HepG2 (cell line): Measurements from ENCODE around the gene PIEZO2. TPM values are rescaled to one million over a fixed set of nuclear protein-coding genes. Genes with fewer than 3 reads are reported as not detected.

Source experiments
- ATAC-seq: fragments of 200-7000 bp; cut with Tn5 transposase; 3 replicates; pipeline ENCODE4 v1.9.1; 2020; ENCODE audit warnings: mild to moderate bottlenecking, moderate library complexity
- BruUV-seq: library from RNA; stranded (reverse); fragments of 400-500 nt; replicated peaks from 2 replicates; lab custom pipeline; 2021; lab: Mats Ljungman, UMichigan
- CTCF ChIA-PET: fragments of 300-600 bp; formaldehyde crosslinking; extraction: SDS; loops from one replicate; lab custom pipeline; 2021; ENCODE audit warnings: low total read pairs, inconsistent platforms, low intra/inter-chr PET ratio; lab: Yijun Ruan, JAX
- POLR2A ChIA-PET: fragments of 350-600 bp; sonication (Branson Sonifier 250); formaldehyde crosslinking; loops from one replicate; lab custom pipeline; 2020; ENCODE audit warnings: antibody characterized with exemption, inconsistent platforms; lab: Yijun Ruan, JAX
- DNase-seq: peaks from one replicate; pipeline ENCODE4 v3.0.0-alpha.2; 2015; ENCODE audit warnings: low spot score
- FAIRE-seq: peaks from 3 replicates; lab custom pipeline; 2011; peaks lifted over from hg19 to GRCh38; lab: Jason Lieb, UNC
- H2AFZ ChIP-seq: one replicate; pipeline ENCODE4 v1.6.1; 2011; ENCODE audit warnings: low read length, inconsistent platforms
- H3K27ac ChIP-seq: fragments of 300-600 bp; 3 replicates; pipeline ENCODE4 v1.8.0; 2011; ENCODE audit warnings: mixed run types, mild to moderate bottlenecking, mixed read lengths, low read length, inconsistent platforms; ENCODE audit not compliant: insufficient read depth; ENCODE audit errors: extremely low read length
- H3K27me3 ChIP-seq, 2 experiments: fragments of 200-600 bp in 1 of 2; 2 replicates in 1 of 2; 3 replicates in 1 of 2; pipeline versions ENCODE4 v1.6.0 to v1.8.0; 2011; ENCODE audit warnings: low read length in 2 of 2, mild to moderate bottlenecking in 2 of 2, moderate library complexity in 2 of 2, inconsistent platforms in 1 of 2; ENCODE audit not compliant: insufficient read depth in 2 of 2, control insufficient read depth in 1 of 2
- H3K36me3 ChIP-seq, 2 experiments: fragments of 200-600 bp in 1 of 2; replicated peaks in 1 of 2; 2 replicates in 1 of 2; 3 replicates in 1 of 2; pipeline versions ENCODE4 v1.5.1 to v1.8.0; 2011; ENCODE audit warnings: low read length in 2 of 2, inconsistent platforms in 1 of 2; ENCODE audit not compliant: insufficient read depth in 2 of 2, control insufficient read depth in 1 of 2
- H3K4me1 ChIP-seq: 2 replicates; pipeline ENCODE4 v1.5.1; 2012; ENCODE audit warnings: low read length, inconsistent platforms; ENCODE audit not compliant: insufficient read depth
- H3K4me2 ChIP-seq: 2 replicates; pipeline ENCODE4 v1.6.0; 2011; ENCODE audit warnings: low read depth, low read length, inconsistent platforms
- H3K4me3 ChIP-seq, 3 experiments: fragments of 200-600 bp in 1 of 3; sonication (generic), shearing (Covaris generic) in 1 of 3; replicated peaks in 1 of 3; 2 replicates each; pipeline ENCODE4 v1.5.1; 2011 to 2016; ENCODE audit warnings: low read length in 3 of 3, inconsistent platforms in 2 of 3, low read depth in 2 of 3, mild to moderate bottlenecking in 2 of 3, control low read depth in 1 of 3, mixed read lengths in 1 of 3; ENCODE audit not compliant: insufficient read depth in 1 of 3
- H3K79me2 ChIP-seq: one replicate; pipeline ENCODE4 v1.6.1; 2011; ENCODE audit warnings: low read length, inconsistent platforms; ENCODE audit not compliant: insufficient read depth
- H3K9ac ChIP-seq: 2 replicates; pipeline ENCODE4 v1.6.0; 2011; ENCODE audit warnings: mild to moderate bottlenecking, low read depth, low read length, inconsistent platforms; ENCODE audit not compliant: insufficient read depth
- H3K9me3 ChIP-seq: 2 replicates; pipeline ENCODE4 v1.5.1; 2012; ENCODE audit warnings: mild to moderate bottlenecking, low read length
- H4K20me1 ChIP-seq: 2 replicates; pipeline ENCODE4 v1.6.0; 2011; ENCODE audit warnings: inconsistent platforms, mild to moderate bottlenecking, low read length, moderate library complexity; ENCODE audit not compliant: insufficient read depth
- HMGA1 ChIP-seq: sonication (generic); formaldehyde crosslinking; conservative IDR thresholded peaks from 2 replicates; pipeline ENCODE4 v1.4.0; 2020; ENCODE audit warnings: missing genetic modification reagents
- IKZF4 ChIP-seq: sonication (generic); formaldehyde crosslinking; IDR thresholded peaks from 2 replicates; pipeline ENCODE4 v1.5.1; 2020; ENCODE audit warnings: borderline replicate concordance, mild to moderate bottlenecking, low read depth, missing genetic modification reagents; ENCODE audit errors: not compliant biosample characterization
- MAZ ChIP-seq, 2 experiments: sonication (generic) in 1 of 2; formaldehyde crosslinking in 1 of 2; IDR thresholded peaks; 2 replicates each; pipeline versions ENCODE4 v1.5.0 to v1.6.1; 2012 to 2020; ENCODE audit warnings: low read depth in 2 of 2, mild to moderate bottlenecking in 2 of 2, borderline replicate concordance in 1 of 2, improper control_type of control experiment in 1 of 2, low read length in 1 of 2, missing genetic modification reagents in 1 of 2, moderate library complexity in 1 of 2
- XRCC5 ChIP-seq: fragments of 200-400 bp; formaldehyde crosslinking; optimal IDR thresholded peaks from 2 replicates; pipeline ENCODE3; 2017; ENCODE audit warnings: mild to moderate bottlenecking, low read length
- ZBTB10 ChIP-seq: sonication (generic); formaldehyde crosslinking; IDR thresholded peaks from 2 replicates; pipeline ENCODE4 v1.4.0; 2020; ENCODE audit warnings: missing genetic modification reagents, borderline replicate concordance
- ZNF614 ChIP-seq: IDR thresholded peaks from 2 replicates; pipeline ENCODE4 v1.6.1; 2018; ENCODE audit warnings: missing biosample characterization, missing genetic modification reagents, inconsistent platforms, borderline replicate concordance
- ZNF639 ChIP-seq: conservative IDR thresholded peaks from 2 replicates; pipeline ENCODE4 v1.6.1; 2018; ENCODE audit warnings: missing genetic modification reagents
- ZNF816 ChIP-seq: sonication (generic); formaldehyde crosslinking; IDR thresholded peaks from 2 replicates; pipeline ENCODE4 v1.8.0; 2022; ENCODE audit warnings: missing genetic modification reagents, mild to moderate bottlenecking, borderline replicate concordance
- WGBS: methylation state at CpG from one replicate; pipeline ENCODE4 v1.1.6; 2017; ENCODE audit warnings: low lambda C conversion rate; 5-methylcytosine and 5-hydroxymethylcytosine counted together
- in situ Hi-C: cut with HindIII; loops from 2 replicates; pipeline ENCODE4 v1.10.0; 2017; ENCODE audit warnings: low pct_unique_long_range_greater_than_20kb; ENCODE audit not compliant: extremely low pct_ligation_motif_present
- intact Hi-C: fragments of 100-400 bp; cut with micrococcal nuclease; formaldehyde crosslinking; loops from one replicate; pipeline ENCODE4 v1.10.0; 2022; ENCODE audit not compliant: unreplicated experiment
- polyA plus RNA-seq, 8 experiments: library from polyadenylated mRNA; depleted of rRNA in 3 of 8; stranded (reverse) in 7 of 8; unstranded in 1 of 8; fragments of >200 nt; fragmentation: Illumina TruSeq in 4 of 8; extraction: Trizol in 4 of 8; gene quantifications; 2 replicates each; pipeline versions ENCODE4 v1.2.1 to v1.2.3, GENCODE V29; 2011 to 2016; ENCODE audit warnings: low read depth in 4 of 8, missing spikeins in 1 of 8, mixed read lengths in 1 of 8; ENCODE audit not compliant: insufficient read depth in 1 of 8
- total RNA-seq, 5 experiments: library from RNA; depleted of rRNA; stranded (reverse); fragments of >200 nt; fragmentation: Illumina TruSeq; extraction: Trizol; gene quantifications; 2 replicates each; pipeline ENCODE4 v1.2.3, GENCODE V29; 2016; ENCODE audit warnings: low read depth in 1 of 5
- TF ChIP-seq, protein P1 (sequence below): sonication (generic); formaldehyde crosslinking; IDR thresholded peaks from 2 replicates; pipeline ENCODE4 v1.8.0; 2022; ENCODE audit warnings: missing genetic modification reagents, mild to moderate bottlenecking, moderate library complexity, borderline replicate concordance
- TF ChIP-seq, protein P2 (sequence below): IDR thresholded peaks from 2 replicates; pipeline ENCODE4 v1.6.1; 2016; ENCODE audit warnings: missing biosample characterization, missing genetic modification reagents, low read depth

PIEZO2 gene
- total and polyA plus RNA-seq, 2 of the 13 experiments (the other 11 are each of a cell fraction or from before 2014, with no cell fraction given): 15.2 to 27.2 TPM

DNA sequence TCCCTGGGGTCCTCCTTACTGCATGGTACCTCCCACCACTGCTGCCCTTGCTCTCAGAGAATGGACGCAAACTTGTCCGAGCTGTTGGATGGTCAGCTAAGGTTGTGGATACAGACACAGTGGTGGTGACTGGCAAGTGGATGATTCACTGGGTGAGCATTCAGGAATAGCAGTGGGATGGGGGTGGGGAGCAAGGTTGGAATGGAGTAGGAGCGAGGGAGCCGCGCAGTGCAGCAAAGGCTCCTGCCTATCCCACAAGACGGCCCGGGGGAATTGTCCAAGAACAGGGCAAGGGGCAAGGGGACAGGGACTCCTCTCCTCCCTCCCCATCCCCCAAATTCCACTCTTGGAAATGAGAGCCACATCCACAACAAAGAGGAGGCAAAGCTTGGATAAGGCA, 102.2 kb downstream of the PIEZO2 start:
- peaks cover 8% of the 10 kb centered on the region for H3K9me3 ChIP-seq
- peaks cover 31% of the 10 kb centered on the region for H3K4me1 ChIP-seq
- WGBS: 97% methylated on average over 7 of the region's 7 CpGs
- H3K36me3 ChIP-seq: no peaks in the 10 kb centered on the region; a peak in 1 of 5 replicates
- FAIRE-seq (no peak), ATAC-seq (no peak), DNase-seq (no peak)
- H3K79me2 ChIP-seq: no peaks in the 10 kb centered on the region
- H3K27ac ChIP-seq: no peak overlapping the region
- no peak overlapping the region for H3K4me2 ChIP-seq
- POLR2A ChIA-PET: no interaction called here
- no peak overlapping the region for H2AFZ ChIP-seq
- no peaks in the 10 kb centered on the region for H3K27me3 ChIP-seq
- intact Hi-C loops: no loop called here
- in situ Hi-C loops: loop anchor here (10.0 kb wide), 1 partner anchor 68 kb away; no protein-coding TSS in a partner anchor
- no peak overlapping the region for H3K4me3 ChIP-seq
- no TSS peak for BruUV-seq
- TF ChIP-seq, protein P1, sequence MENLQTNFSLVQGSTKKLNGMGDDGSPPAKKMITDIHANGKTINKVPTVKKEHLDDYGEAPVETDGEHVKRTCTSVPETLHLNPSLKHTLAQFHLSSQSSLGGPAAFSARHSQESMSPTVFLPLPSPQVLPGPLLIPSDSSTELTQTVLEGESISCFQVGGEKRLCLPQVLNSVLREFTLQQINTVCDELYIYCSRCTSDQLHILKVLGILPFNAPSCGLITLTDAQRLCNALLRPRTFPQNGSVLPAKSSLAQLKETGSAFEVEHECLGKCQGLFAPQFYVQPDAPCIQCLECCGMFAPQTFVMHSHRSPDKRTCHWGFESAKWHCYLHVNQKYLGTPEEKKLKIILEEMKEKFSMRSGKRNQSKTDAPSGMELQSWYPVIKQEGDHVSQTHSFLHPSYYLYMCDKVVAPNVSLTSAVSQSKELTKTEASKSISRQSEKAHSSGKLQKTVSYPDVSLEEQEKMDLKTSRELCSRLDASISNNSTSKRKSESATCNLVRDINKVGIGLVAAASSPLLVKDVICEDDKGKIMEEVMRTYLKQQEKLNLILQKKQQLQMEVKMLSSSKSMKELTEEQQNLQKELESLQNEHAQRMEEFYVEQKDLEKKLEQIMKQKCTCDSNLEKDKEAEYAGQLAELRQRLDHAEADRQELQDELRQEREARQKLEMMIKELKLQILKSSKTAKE (CRISPR knock-in tag): no peak
- TF ChIP-seq ZNF614 (CRISPR knock-in tag) (no peak), HMGA1 (CRISPR knock-in tag) (no peak), ZBTB10 (CRISPR knock-in tag) (no peak), ZNF816 (CRISPR knock-in tag) (no peak), XRCC5 (no peak), MAZ (IDR thresholded peaks at IDR 0.05; ENCODE audit: borderline replicate concordance, low read depth, low read length) (no peak), MAZ (CRISPR knock-in tag; IDR thresholded peaks at IDR 0.05; ENCODE audit: low read depth) (no peak), IKZF4 (CRISPR knock-in tag) (no peak), ZNF639 (CRISPR knock-in tag) (no peak)
- TF ChIP-seq, protein P2, sequence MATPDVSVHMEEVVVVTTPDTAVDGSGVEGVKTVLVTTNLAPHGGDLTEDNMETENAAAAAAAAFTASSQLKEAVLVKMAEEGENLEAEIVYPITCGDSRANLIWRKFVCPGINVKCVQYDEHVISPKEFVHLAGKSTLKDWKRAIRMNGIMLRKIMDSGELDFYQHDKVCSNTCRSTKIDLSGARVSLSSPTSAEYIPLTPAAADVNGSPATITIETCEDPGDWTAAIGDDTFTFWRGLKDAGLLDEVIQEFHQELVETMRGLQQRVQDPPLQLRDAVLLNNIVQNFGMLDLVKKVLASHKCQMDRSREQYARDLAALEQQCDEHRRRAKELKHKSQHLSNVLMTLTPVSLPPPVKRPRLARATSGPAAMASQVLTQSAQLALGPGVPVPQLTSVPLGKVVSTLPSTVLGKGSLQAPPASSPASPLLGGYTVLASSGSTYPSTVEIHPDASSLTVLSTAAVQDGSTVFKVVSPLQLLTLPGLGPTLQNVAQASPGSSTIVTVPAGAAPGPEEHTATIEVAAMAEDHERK (CRISPR knock-in tag): no peak
- no peaks in the 10 kb centered on the region for H4K20me1 ChIP-seq
- CTCF ChIA-PET: no interaction called here
- no peak overlapping the region for H3K9ac ChIP-seq
